Prostate gland (tissue), 2 donors: ENCODE data around the gene AANAT.

Experiments
- POLR2A ChIP-seq: fragments of 450-650 bp; IDR thresholded peaks from one replicate; pipeline ENCODE4 v1.6.1; 2016; ENCODE audit warnings: antibody characterized with exemption, mild to moderate bottlenecking
- TF ChIP-seq, protein P1 (sequence below), 4 experiments: fragments of 200-600 bp in 2 of 4; fragments of 450-650 bp in 2 of 4; sonication (generic) in 2 of 4; IDR thresholded peaks; 1 replicate in 3 of 4; 2 replicates in 1 of 4; pipeline ENCODE4 v1.5.1; 2016 to 2019; ENCODE audit warnings: antibody characterized with exemption in 4 of 4, mild to moderate bottlenecking in 2 of 4, moderate library complexity in 2 of 4

- TF ChIP-seq, protein P1, sequence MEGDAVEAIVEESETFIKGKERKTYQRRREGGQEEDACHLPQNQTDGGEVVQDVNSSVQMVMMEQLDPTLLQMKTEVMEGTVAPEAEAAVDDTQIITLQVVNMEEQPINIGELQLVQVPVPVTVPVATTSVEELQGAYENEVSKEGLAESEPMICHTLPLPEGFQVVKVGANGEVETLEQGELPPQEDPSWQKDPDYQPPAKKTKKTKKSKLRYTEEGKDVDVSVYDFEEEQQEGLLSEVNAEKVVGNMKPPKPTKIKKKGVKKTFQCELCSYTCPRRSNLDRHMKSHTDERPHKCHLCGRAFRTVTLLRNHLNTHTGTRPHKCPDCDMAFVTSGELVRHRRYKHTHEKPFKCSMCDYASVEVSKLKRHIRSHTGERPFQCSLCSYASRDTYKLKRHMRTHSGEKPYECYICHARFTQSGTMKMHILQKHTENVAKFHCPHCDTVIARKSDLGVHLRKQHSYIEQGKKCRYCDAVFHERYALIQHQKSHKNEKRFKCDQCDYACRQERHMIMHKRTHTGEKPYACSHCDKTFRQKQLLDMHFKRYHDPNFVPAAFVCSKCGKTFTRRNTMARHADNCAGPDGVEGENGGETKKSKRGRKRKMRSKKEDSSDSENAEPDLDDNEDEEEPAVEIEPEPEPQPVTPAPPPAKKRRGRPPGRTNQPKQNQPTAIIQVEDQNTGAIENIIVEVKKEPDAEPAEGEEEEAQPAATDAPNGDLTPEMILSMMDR (IDR thresholded peaks at IDR 0.05) = no peak
- no peak for TF ChIP-seq POLR2A
Measured at GRCh38 chr17:76426853-76427252, 40.5 kb upstream of the AANAT start.
